ENCODE data around the gene FCHO2.
"Not testable (repeated sequence)": the region's sequence is repeated elsewhere in the genome, so short reads cannot be mapped to it uniquely, and the experiment has no call there.

The FCHO2 gene

GRCh38 chr5:72996632-72997031 lies 40.8 kb downstream of the FCHO2 start:
- Histone ChIP-seq H3K9ac (ENCODE audit: low read length in 5 of 5) (no peak overlapping the region), H3K27ac (ENCODE audit: low read depth, low read length) (no peak overlapping the region), H3K27me3 (ENCODE audit: control insufficient read depth in 5 of 5, insufficient read depth in 4 of 5, low read length in 5 of 5) (no peaks in the 10 kb centered on the region), H3K9me3 (ENCODE audit: control insufficient read depth in 5 of 5, low read length in 5 of 5) (no peaks in the 10 kb centered on the region), H3K4me1 (ENCODE audit: control insufficient read depth in 5 of 5, insufficient read depth in 5 of 5, low read length in 5 of 5) (no peaks in the 10 kb centered on the region), H3K4me3 (ENCODE audit: low read depth in 1 of 5, low read length in 5 of 5) (no peak overlapping the region), H3K36me3 (ENCODE audit: control insufficient read depth in 5 of 5, insufficient read depth in 5 of 5, low read length in 5 of 5) (peaks cover 12 to 26% (median 16%) of the 10 kb centered on the region in 5 donors)

GRCh38 chr5:72999916-73000315 lies 44.1 kb downstream of the FCHO2 start:
- Histone ChIP-seq H3K27me3 (ENCODE audit: control insufficient read depth in 5 of 5, insufficient read depth in 4 of 5, low read length in 5 of 5) (no peaks in the 10 kb centered on the region), H3K9ac (ENCODE audit: low read length in 5 of 5) (no peak overlapping the region), H3K4me1 (ENCODE audit: control insufficient read depth in 5 of 5, insufficient read depth in 5 of 5, low read length in 5 of 5) (no peaks in the 10 kb centered on the region), H3K9me3 (ENCODE audit: control insufficient read depth in 5 of 5, low read length in 5 of 5) (no peaks in the 10 kb centered on the region), H3K27ac (ENCODE audit: low read depth, low read length) (no peak overlapping the region), H3K4me3 (ENCODE audit: low read depth in 1 of 5, low read length in 5 of 5) (no peak overlapping the region), H3K36me3 (ENCODE audit: control insufficient read depth in 5 of 5, insufficient read depth in 5 of 5, low read length in 5 of 5) (peaks cover 0 to 23% (median 12%) of the 10 kb centered on the region in 5 donors)

- Histone ChIP-seq H3K27me3 (ENCODE audit: control insufficient read depth in 5 of 5, insufficient read depth in 4 of 5, low read length in 5 of 5) (no peaks in the 10 kb centered on the region), H3K9me3 (ENCODE audit: control insufficient read depth in 5 of 5, low read length in 5 of 5) (no peaks in the 10 kb centered on the region), H3K36me3 (ENCODE audit: control insufficient read depth in 5 of 5, insufficient read depth in 5 of 5, low read length in 5 of 5) (peaks cover 4 to 23% (median 10%) of the 10 kb centered on the region in 5 donors), H3K9ac (ENCODE audit: low read length in 5 of 5) (no peak overlapping the region), H3K4me3 (ENCODE audit: low read depth in 1 of 5, low read length in 5 of 5) (no peak overlapping the region), H3K27ac (ENCODE audit: low read depth, low read length) (no peak overlapping the region), H3K4me1 (ENCODE audit: control insufficient read depth in 5 of 5, insufficient read depth in 5 of 5, low read length in 5 of 5) (no peaks in the 10 kb centered on the region)
Measured at GRCh38 chr5:73005886-73006285, 50.0 kb downstream of the FCHO2 start.

GRCh38 chr5:73007051-73007450 lies 51.2 kb downstream of the FCHO2 start:
- peaks cover 4 to 23% (median 10%) of the 10 kb centered on the region in 5 donors for H3K36me3 ChIP-seq (ENCODE audit: control insufficient read depth in 5 of 5, insufficient read depth in 5 of 5, low read length in 5 of 5)
- H3K27ac ChIP-seq (ENCODE audit: low read depth, low read length), result no peak overlapping the region

GRCh38 chr5:73008831-73009230 lies 53.0 kb downstream of the FCHO2 start:
- H3K9me3 ChIP-seq (ENCODE audit: control insufficient read depth in 5 of 5, low read length in 5 of 5), result no peaks in the 10 kb centered on the region
- H3K36me3 ChIP-seq (ENCODE audit: control insufficient read depth in 5 of 5, insufficient read depth in 5 of 5, low read length in 5 of 5), result peaks cover 4 to 23% (median 10%) of the 10 kb centered on the region in 5 donors
- no peak overlapping the region for H3K9ac ChIP-seq (ENCODE audit: low read length in 5 of 5)
- no peak overlapping the region for H3K27ac ChIP-seq (ENCODE audit: low read depth, low read length)
- H3K27me3 ChIP-seq (ENCODE audit: control insufficient read depth in 5 of 5, insufficient read depth in 4 of 5, low read length in 5 of 5), result no peaks in the 10 kb centered on the region
- no peak overlapping the region for H3K4me3 ChIP-seq (ENCODE audit: low read depth in 1 of 5, low read length in 5 of 5)
- no peaks in the 10 kb centered on the region for H3K4me1 ChIP-seq (ENCODE audit: control insufficient read depth in 5 of 5, insufficient read depth in 5 of 5, low read length in 5 of 5)

More at GRCh38 chr5:73007051-73007450, 51.2 kb downstream of the FCHO2 start:
- no peak overlapping the region for H3K4me3 ChIP-seq (ENCODE audit: low read depth in 1 of 5, low read length in 5 of 5)
- no peaks in the 10 kb centered on the region for H3K27me3 ChIP-seq (ENCODE audit: control insufficient read depth in 5 of 5, insufficient read depth in 4 of 5, low read length in 5 of 5)
- no peak overlapping the region for H3K9ac ChIP-seq (ENCODE audit: low read length in 5 of 5)
- no peaks in the 10 kb centered on the region for H3K9me3 ChIP-seq (ENCODE audit: control insufficient read depth in 5 of 5, low read length in 5 of 5)
- no peaks in the 10 kb centered on the region for H3K4me1 ChIP-seq (ENCODE audit: control insufficient read depth in 5 of 5, insufficient read depth in 5 of 5, low read length in 5 of 5)

GRCh38 chr5:73011612-73012011 lies 55.8 kb downstream of the FCHO2 start:
- H3K4me1 ChIP-seq (ENCODE audit: control insufficient read depth in 5 of 5, insufficient read depth in 5 of 5, low read length in 5 of 5); H3K27ac ChIP-seq (ENCODE audit: low read depth, low read length); H3K27me3 ChIP-seq (ENCODE audit: control insufficient read depth in 5 of 5, insufficient read depth in 4 of 5, low read length in 5 of 5); H3K9ac ChIP-seq (ENCODE audit: low read length in 5 of 5); H3K4me3 ChIP-seq (ENCODE audit: low read depth in 1 of 5, low read length in 5 of 5); H3K9me3 ChIP-seq (ENCODE audit: control insufficient read depth in 5 of 5, low read length in 5 of 5): not testable (repeated sequence)
- peaks cover 4 to 13% (median 7%) of the 10 kb centered on the region in 5 donors for H3K36me3 ChIP-seq (ENCODE audit: control insufficient read depth in 5 of 5, insufficient read depth in 5 of 5, low read length in 5 of 5)

GRCh38 chr5:73018892-73019291 lies 63.1 kb downstream of the FCHO2 start:
- Histone ChIP-seq H3K4me3 (ENCODE audit: low read depth in 1 of 5, low read length in 5 of 5) (no peak overlapping the region), H3K9ac (ENCODE audit: low read length in 5 of 5) (no peak overlapping the region), H3K27me3 (ENCODE audit: control insufficient read depth in 5 of 5, insufficient read depth in 4 of 5, low read length in 5 of 5) (no peaks in the 10 kb centered on the region), H3K27ac (ENCODE audit: low read depth, low read length) (no peak overlapping the region), H3K36me3 (ENCODE audit: control insufficient read depth in 5 of 5, insufficient read depth in 5 of 5, low read length in 5 of 5) (peaks cover 8 to 29% (median 21%) of the 10 kb centered on the region in 5 donors), H3K4me1 (ENCODE audit: control insufficient read depth in 5 of 5, insufficient read depth in 5 of 5, low read length in 5 of 5) (peaks cover 0 to 8% (median 4%) of the 10 kb centered on the region in 5 donors), H3K9me3 (ENCODE audit: control insufficient read depth in 5 of 5, low read length in 5 of 5) (no peaks in the 10 kb centered on the region)

- no peak overlapping the region for H3K9ac ChIP-seq (ENCODE audit: low read length in 5 of 5)
- peaks cover 9 to 29% (median 21%) of the 10 kb centered on the region in 5 donors for H3K36me3 ChIP-seq (ENCODE audit: control insufficient read depth in 5 of 5, insufficient read depth in 5 of 5, low read length in 5 of 5)
- no peak overlapping the region for H3K27ac ChIP-seq (ENCODE audit: low read depth, low read length)
- peaks cover 0 to 8% (median 4%) of the 10 kb centered on the region in 5 donors for H3K4me1 ChIP-seq (ENCODE audit: control insufficient read depth in 5 of 5, insufficient read depth in 5 of 5, low read length in 5 of 5)
- no peaks in the 10 kb centered on the region for H3K27me3 ChIP-seq (ENCODE audit: control insufficient read depth in 5 of 5, insufficient read depth in 4 of 5, low read length in 5 of 5)
- no peak overlapping the region for H3K4me3 ChIP-seq (ENCODE audit: low read depth in 1 of 5, low read length in 5 of 5)
- no peaks in the 10 kb centered on the region for H3K9me3 ChIP-seq (ENCODE audit: control insufficient read depth in 5 of 5, low read length in 5 of 5)
Measured at GRCh38 chr5:73019766-73020165, 63.9 kb downstream of the FCHO2 start.

- Histone ChIP-seq H3K9me3 (ENCODE audit: control insufficient read depth in 5 of 5, low read length in 5 of 5) (no peaks in the 10 kb centered on the region), H3K4me1 (ENCODE audit: control insufficient read depth in 5 of 5, insufficient read depth in 5 of 5, low read length in 5 of 5) (peaks cover 0 to 8% (median 4%) of the 10 kb centered on the region in 5 donors), H3K27ac (ENCODE audit: low read depth, low read length) (no peak overlapping the region), H3K36me3 (ENCODE audit: control insufficient read depth in 5 of 5, insufficient read depth in 5 of 5, low read length in 5 of 5) (peaks cover 11 to 43% (median 21%) of the 10 kb centered on the region in 5 donors), H3K4me3 (ENCODE audit: low read depth in 1 of 5, low read length in 5 of 5) (no peak overlapping the region), H3K27me3 (ENCODE audit: control insufficient read depth in 5 of 5, insufficient read depth in 4 of 5, low read length in 5 of 5) (no peaks in the 10 kb centered on the region), H3K9ac (ENCODE audit: low read length in 5 of 5) (no peak overlapping the region)
Measured at GRCh38 chr5:73022471-73023169, 66.8 kb downstream of the FCHO2 start.

- H3K27ac ChIP-seq (ENCODE audit: low read depth, low read length); H3K4me3 ChIP-seq (ENCODE audit: low read depth in 1 of 5, low read length in 5 of 5); H3K27me3 ChIP-seq (ENCODE audit: control insufficient read depth in 5 of 5, insufficient read depth in 4 of 5, low read length in 5 of 5); H3K9me3 ChIP-seq (ENCODE audit: control insufficient read depth in 5 of 5, low read length in 5 of 5); H3K4me1 ChIP-seq (ENCODE audit: control insufficient read depth in 5 of 5, insufficient read depth in 5 of 5, low read length in 5 of 5); H3K9ac ChIP-seq (ENCODE audit: low read length in 5 of 5): not testable (repeated sequence)
- peaks cover 6 to 26% (median 17%) of the 10 kb centered on the region in 5 donors for H3K36me3 ChIP-seq (ENCODE audit: control insufficient read depth in 5 of 5, insufficient read depth in 5 of 5, low read length in 5 of 5)
Measured at GRCh38 chr5:73024946-73025544, 69.2 kb downstream of the FCHO2 start.

Data from subcutaneous abdominal adipose tissue (tissue), 5 donors.